Skin epidermis (tissue), 12 donors: ENCODE results near the gene CBLC.
A peak's percentile ranks its signal among the peaks of the same experiment; 100 is the strongest.
"Not testable (repeated sequence)": the region's sequence is repeated elsewhere in the genome, so short reads cannot be mapped to it uniquely, and the experiment has no call there.

Experiments
- H3K27ac ChIP-seq, 21 experiments: fragments of 200-600 bp; sonication (generic) in 11 of 21; one replicate each; pipeline ENCODE4 v1.5.0; 2020; ENCODE audit warnings: mild to moderate bottlenecking in 3 of 21, inconsistent platforms in 2 of 21, moderate library complexity in 2 of 21
- H3K4me3 ChIP-seq, 7 experiments: fragments of 200-600 bp; sonication (generic) in 2 of 7; one replicate each; pipeline ENCODE4 v1.5.0; 2020; ENCODE audit warnings: inconsistent platforms in 2 of 7, mild to moderate bottlenecking in 2 of 7, moderate library complexity in 1 of 7

CBLC gene

GRCh38 chr19:44757735-44758505, 19.8 kb upstream of the CBLC start:
- Histone ChIP-seq H3K27ac (peak overlapping the region in 18 of 21 experiments; percentile 0 to 99 (median 80)), H3K4me3 (peak overlapping the region in 4 of 7 experiments; percentile 2 to 20 (median 14))

GRCh38 chr19:44758596-44758995, 19.1 kb upstream of the CBLC start:
- Histone ChIP-seq H3K4me3 (peak overlapping the region in 1 of 7 experiments; percentile 14), H3K27ac (peak overlapping the region in 12 of 21 experiments; percentile 14 to 99 (median 98))

- peak overlapping the region in 9 of 21 experiments; percentile 30 to 99 (median 98) for H3K27ac ChIP-seq
Observed at GRCh38 chr19:44759083-44759804, 18.4 kb upstream of the CBLC start.

GRCh38 chr19:44762038-44762437, 15.7 kb upstream of the CBLC start:
- peak overlapping the region in 1 of 21 experiments; percentile 10 for H3K27ac ChIP-seq
- H3K4me3 ChIP-seq: no peak overlapping the region

More at GRCh38 chr19:44759083-44759804, 18.4 kb upstream of the CBLC start:
- no peak overlapping the region for H3K4me3 ChIP-seq

GRCh38 chr19:44765033-44765948, 12.4 kb upstream of the CBLC start:
- Histone ChIP-seq H3K27ac (peak overlapping the region in 3 of 21 experiments; percentile 12 to 41 (median 17)), H3K4me3 (no peak overlapping the region)

GRCh38 chr19:44765949-44766335, 11.7 kb upstream of the CBLC start:
- H3K4me3 ChIP-seq: no peak overlapping the region
- H3K27ac ChIP-seq: peak overlapping the region in 2 of 21 experiments; percentile 12 to 17

GRCh38 chr19:44767295-44768180, 10.2 kb upstream of the CBLC start:
- H3K4me3 ChIP-seq: no peak overlapping the region
- H3K27ac ChIP-seq: peak overlapping the region in 8 of 21 experiments; percentile 10 to 61 (median 25)

GRCh38 chr19:44770550-44771257, 7.0 kb upstream of the CBLC start:
- Histone ChIP-seq H3K27ac (peak overlapping the region in 12 of 21 experiments; percentile 6 to 59 (median 34)), H3K4me3 (no peak overlapping the region)

- not testable (repeated sequence) for H3K27ac ChIP-seq
Observed at GRCh38 chr19:44772144-44772543, 5.5 kb upstream of the CBLC start.

GRCh38 chr19:44772959-44773358, 4.7 kb upstream of the CBLC start:
- Histone ChIP-seq H3K27ac (no peak overlapping the region), H3K4me3 (no peak overlapping the region)

More at GRCh38 chr19:44772144-44772543, 5.5 kb upstream of the CBLC start:
- H3K4me3 ChIP-seq: not testable (repeated sequence)

- no peak overlapping the region for H3K4me3 ChIP-seq
- peak overlapping the region in 12 of 21 experiments; percentile 12 to 88 (median 67) for H3K27ac ChIP-seq
Observed at GRCh38 chr19:44775676-44776240, 1.9 kb upstream of the CBLC start.

GRCh38 chr19:44776402-44777096, 1.1 kb upstream of the CBLC start:
- Histone ChIP-seq H3K27ac (peak overlapping the region in 20 of 21 experiments; percentile 56 to 88 (median 78)), H3K4me3 (no peak overlapping the region)

- H3K27ac ChIP-seq: peak overlapping the region in 3 of 21 experiments; percentile 23 to 39 (median 31)
- no peak overlapping the region for H3K4me3 ChIP-seq
Observed at GRCh38 chr19:44779150-44779549, 1.5 kb downstream of the CBLC start.

- peak overlapping the region in 1 of 21 experiments; percentile 24 for H3K27ac ChIP-seq
- H3K4me3 ChIP-seq: not testable (repeated sequence)
Observed at GRCh38 chr19:44781694-44782093, 4.0 kb downstream of the CBLC start.

GRCh38 chr19:44782729-44783128, 5.0 kb downstream of the CBLC start:
- no peak overlapping the region for H3K27ac ChIP-seq

GRCh38 chr19:44783545-44783944, 5.9 kb downstream of the CBLC start:
- no peak overlapping the region for H3K27ac ChIP-seq
- H3K4me3 ChIP-seq: no peak overlapping the region

More at GRCh38 chr19:44782729-44783128, 5.0 kb downstream of the CBLC start:
- H3K4me3 ChIP-seq: no peak overlapping the region

- H3K4me3 ChIP-seq: no peak overlapping the region
- no peak overlapping the region for H3K27ac ChIP-seq
Observed at GRCh38 chr19:44785271-44785670, 7.6 kb downstream of the CBLC start.
